Activated CD4-positive, alpha-beta T cell treated with anti-CD3 and anti-CD28 coated beads, Interleukin-2, amount 50 U/mL, for 24 hours (primary cell): ENCODE measurements around the gene CNNM2.

Source experiments
- DNase-seq, 2 donors: peaks; one replicate each; pipeline ENCODE4 v3.0.0-alpha.2; 2020; ENCODE audit warnings: low read depth in 1 of 2, low spot score in 1 of 2

CNNM2 gene

DNA sequence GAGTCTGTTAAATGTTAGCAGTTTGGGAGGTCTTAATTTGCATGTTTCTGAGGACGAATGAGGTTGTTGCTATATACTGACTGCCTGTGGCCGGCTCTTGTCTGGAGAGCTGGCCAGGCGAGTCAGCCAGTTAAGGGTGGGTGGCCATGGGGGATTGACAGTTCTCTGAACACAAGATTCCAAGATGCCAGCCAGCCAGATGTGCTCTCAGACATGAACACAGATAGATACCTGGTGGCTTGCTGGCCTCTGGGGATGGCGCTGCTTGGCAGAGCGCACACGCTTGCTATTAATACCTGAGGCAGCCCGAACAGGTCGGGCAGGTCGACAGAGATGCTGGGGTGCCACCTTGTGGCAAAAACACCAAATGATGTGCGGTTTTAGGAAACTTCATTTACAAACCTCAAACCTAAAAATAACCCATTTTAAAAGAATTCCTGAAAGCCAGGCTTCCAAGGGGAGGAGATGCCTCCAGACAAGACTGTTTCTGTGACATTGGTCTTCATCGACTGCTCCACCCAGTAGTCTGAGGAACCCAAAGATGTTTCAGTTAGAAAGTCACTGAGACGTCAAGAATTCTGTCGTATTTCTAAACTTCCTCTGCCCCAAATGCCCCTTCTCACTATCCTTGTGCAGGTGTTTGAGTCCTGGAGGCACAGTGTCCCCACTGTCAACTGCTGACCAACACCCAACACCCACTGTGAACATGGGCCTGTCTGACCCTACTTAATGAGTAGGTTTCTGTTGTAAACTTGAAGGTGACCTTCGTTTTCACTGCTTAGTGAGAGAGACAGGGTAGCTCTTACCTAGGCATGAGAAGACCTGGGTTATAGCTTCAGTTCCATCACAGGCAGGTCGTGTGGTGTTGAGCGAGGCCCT, 151.6 kb downstream of the CNNM2 start:
- DNase-seq, result peak; percentile 44 to 55

DNA sequence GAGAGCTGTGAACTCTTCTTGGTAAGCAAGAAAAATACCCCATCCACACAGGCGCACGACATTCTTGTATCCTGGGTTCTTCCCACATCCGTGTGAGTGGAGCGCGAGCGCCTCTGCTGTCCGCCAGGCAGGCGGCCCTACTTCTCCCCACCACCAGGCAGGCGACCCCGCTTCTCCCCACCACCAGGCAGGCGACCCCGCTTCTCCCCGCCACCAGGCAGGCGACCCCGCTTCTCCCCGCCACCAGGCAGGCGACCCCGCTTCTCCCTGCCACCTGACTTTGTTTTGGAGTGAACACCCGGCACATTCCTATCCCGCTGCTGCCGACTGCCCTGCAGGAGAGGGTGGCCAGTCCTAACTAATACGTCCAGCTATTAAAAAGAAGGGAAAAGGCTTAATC, 154.2 kb downstream of the CNNM2 start:
- DNase-seq, result no peak

- no peak for DNase-seq
Measured at GRCh38 chr10:103072891-103073290, 154.8 kb downstream of the CNNM2 start.

- DNase-seq, result no peak
Measured at GRCh38 chr10:103077020-103077419, 158.9 kb downstream of the CNNM2 start.

DNA sequence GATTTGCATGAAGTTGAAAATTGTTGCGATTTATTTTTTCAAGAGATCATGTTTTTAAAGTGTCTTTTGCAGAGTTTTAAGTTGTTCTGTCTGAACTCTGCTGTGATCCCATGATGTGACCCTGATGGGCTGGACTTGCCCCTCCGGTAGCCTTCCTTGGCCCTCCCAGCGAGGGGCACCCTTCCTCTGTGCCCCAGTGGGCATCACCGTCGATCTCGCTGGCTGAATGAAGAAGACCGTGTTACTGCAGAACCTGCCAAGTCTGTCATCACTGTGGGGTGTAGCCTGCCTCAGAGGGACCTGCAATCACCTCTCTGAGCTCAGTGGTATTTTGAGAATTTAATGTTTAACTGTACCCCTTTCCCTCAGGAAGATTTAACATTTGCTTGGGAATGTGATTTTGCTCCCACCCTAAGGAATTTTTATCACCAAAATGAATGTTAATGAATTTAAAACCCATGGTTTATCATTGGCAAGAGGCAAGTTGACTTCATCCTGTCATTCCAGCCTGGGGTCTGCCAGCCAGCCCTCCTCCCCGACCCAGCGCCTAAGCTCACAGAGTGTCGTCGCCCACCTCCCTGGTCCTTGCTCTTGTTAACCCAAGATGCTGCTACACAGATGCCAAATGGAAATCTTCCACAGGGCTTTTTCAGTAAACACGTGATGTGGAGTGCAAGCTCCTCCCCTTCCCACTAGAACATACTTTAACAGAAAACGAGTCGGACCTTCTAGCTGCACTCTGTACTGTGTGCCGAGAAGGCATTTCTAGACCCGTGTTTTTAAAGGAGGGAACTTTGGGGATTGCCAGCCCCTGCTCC, 159.6 kb downstream of the CNNM2 start:
- no peak for DNase-seq

- DNase-seq, result no peak
Measured at GRCh38 chr10:103078309-103078615, 160.2 kb downstream of the CNNM2 start.

- DNase-seq, result no peak
Measured at GRCh38 chr10:103078676-103079075, 160.6 kb downstream of the CNNM2 start.

DNA sequence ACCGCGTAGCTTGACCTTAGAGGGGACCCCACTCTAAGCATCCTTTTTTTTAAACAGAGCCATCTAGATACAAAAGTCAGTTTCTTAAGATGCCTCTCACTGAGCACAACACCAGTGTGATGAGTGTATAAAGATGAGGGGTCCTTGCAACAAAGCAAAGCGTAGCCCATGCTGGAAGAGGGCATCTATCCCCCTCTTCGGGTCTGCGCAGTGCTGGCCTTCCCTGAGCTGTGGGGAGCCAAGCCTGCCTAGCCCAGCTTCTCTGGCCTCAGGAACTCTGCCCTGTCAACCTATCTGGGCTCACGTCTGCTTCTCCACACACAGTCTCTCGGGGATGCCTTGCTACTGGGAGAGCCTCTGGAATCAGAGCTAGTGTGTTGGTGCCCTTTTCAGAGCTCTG, 161.0 kb downstream of the CNNM2 start:
- DNase-seq, result no peak

DNA sequence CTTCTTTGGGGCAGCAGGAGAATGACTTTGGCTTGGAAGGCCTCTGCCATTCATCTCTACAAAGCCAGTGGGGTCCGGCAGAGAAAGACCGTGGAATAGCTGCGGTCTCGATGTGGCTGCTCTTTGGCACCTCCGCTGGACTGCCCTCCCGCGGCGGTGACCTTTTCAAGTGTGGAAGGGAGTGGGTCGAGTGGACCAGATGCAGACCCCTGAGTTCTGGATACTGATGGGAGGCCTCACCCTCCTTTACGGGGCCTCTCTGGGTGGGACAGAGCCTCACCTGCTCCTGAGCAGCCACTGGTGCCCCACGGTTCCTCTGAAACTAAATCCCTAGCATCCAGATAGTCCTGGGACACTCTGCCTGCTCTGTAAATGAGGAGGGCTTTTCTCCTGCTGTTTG, 161.9 kb downstream of the CNNM2 start:
- DNase-seq, result no peak

DNA sequence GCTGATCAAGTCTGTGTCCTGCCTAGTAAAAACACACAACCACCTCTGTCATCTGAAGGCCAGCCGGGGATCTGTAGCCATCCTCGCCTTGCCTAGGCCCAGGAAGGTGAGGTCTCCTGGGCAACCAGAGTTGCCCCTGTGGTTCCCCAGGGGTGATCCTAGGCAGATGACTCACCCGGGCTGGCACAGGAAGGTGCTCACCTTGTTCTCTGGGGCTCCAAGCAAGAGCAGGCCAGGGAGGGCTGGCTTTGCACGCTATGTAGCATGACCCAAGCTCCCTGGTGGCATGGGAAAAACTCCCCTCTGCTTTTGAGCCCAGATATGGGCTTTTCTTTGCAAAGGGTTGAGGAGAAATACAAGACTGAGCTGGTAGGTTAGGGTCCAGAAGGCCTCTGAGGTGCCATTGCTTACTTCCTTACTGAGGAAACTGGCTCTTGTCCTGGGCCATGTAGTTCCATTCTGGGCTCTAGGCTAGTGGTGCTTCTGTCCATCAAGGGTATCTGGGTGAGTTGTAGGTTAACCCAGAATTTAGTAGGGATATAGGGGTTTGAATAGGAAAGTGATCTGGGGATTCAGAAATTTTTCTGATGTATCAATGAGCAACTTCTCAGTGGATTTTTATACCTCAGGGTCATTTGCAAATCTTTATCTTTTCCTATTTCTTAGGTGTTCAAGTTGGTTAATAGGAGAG, 162.9 kb downstream of the CNNM2 start:
- DNase-seq, result no peak

DNA sequence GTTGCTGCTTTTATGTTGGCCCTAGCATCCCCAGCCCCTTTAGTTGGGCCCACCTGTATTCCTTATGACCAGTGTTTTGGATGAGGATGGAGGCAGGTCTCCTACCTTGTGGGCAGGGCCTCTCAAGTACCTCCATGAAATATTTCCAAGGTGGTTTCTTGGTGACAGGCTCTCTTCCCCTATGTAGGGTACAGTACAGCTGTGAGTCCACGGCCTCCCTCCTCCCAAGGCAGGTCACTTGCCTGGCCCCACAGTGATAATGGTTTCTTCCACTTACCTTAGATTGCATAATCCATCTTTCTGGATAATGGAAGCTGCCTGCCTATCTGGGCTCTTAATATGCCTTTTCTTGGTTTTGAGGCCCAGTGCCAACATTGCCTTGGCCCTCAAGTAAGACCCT, 164.6 kb downstream of the CNNM2 start:
- DNase-seq, result no peak

DNA sequence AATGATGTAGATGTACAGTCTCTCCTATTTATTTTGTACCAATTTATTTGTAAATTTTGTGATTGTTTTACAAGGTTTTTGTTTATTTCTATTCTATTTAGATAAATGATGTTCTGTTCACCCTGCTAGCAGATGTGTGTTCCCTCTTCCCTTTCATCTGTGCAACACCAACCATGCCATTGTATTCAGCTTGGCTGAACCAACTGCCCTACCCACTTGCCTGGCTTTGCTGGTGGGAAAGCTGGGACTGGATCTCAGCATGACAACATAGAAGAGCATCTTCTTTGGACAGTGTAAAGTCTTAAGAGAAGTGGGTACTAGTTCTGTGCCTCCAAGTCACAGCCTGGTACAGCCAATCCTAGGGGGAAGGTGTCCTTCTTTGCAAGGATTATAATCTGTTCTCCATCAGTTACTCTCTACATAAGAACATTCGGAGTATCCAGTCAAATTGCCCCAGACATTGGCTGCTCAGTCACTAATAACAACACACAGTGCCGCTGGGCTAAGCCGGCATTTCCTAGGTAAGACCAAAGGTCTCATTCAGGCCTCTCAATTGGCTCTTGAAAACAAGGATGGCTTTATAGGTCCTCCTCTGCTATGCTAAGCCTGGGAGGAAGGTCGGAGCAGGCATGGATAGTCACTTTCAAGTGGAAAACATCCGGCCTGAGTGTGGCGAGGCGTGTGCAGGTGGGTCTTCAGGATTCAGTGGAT, 165.3 kb downstream of the CNNM2 start:
- no peak for DNase-seq

GRCh38 chr10:103083977-103084320, 165.9 kb downstream of the CNNM2 start:
- DNase-seq, result no peak

GRCh38 chr10:103086261-103086660, 168.2 kb downstream of the CNNM2 start:
- DNase-seq, result no peak

DNA sequence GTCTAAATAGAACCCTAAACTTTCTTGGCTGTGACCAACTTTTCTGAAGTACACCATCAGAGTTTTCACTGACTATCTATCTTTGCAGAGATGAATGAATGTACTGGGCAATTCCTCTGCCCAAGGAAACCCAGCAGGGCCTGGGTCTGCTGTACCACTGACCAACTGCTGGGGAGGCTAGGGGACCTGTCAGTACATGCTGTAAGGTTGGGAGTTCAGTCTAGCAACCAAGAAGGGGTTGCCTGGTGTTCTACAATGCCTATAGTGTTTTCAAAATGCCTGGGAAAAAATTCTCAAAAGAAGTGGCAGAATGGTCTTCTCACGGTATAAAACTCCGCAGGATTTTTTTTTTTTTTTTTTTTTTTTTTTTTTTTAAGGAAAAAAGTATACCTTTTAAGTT, 168.7 kb downstream of the CNNM2 start:
- DNase-seq, result no peak

GRCh38 chr10:103089493-103089892, 171.4 kb downstream of the CNNM2 start:
- no peak for DNase-seq

DNA sequence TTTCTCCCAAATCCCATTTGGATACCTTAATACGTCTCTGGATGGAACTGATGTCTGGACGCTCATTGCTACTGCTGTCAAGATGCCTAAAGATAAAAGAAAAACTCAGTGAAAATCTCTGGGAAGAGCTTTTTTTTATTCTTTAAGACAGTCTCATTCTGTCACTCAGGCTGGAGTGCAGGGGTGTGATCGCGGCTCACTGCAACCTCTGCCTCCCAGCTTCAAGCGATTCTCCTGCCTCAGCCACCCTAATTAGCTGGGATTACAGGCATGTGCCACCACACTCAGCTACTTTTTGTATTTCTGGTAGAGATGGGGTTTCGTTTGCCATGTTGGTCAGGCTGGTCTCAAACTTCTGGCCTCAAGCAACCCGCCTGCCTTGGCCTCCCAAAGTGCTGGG, 172.8 kb downstream of the CNNM2 start:
- DNase-seq, result no peak

DNA sequence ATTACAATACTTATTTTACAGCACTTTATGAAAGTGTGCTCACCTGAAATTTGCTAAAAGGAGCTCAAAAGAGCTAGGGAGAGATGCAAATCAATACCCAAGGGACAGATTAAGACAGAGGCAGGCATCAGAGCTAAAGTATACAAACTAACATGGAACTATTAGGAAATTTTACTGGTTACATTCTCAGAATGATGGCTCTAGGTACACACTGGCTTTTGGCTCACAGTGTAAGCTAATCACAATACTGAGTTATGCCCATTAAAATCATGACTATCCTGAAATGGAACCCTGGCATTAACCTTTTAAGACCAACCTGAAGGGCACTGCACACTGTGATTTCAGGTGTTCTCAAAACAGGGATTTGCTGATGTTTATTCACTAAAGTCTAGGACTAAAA, 176.9 kb downstream of the CNNM2 start:
- DNase-seq, result no peak

GRCh38 chr10:103096130-103096529, 178.0 kb downstream of the CNNM2 start:
- DNase-seq, result no peak

DNA sequence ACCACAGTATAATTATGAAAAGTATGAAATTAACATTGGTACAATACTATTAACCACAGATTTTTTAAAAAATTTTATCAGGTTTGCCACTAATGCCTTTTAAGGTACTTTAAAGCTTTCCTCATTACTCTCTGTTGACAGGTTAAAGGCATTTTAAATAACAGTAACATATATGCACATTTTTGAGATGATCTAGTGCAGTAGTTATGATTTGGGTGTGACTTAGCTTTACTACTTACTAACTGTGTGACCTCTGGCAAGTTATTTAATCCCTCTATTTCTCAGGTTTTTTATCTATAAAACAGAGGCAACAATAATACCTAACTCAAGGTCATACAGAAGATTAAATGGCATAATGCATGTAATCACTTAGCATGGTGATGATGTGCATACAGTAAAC, 180.1 kb downstream of the CNNM2 start:
- no peak for DNase-seq

DNA sequence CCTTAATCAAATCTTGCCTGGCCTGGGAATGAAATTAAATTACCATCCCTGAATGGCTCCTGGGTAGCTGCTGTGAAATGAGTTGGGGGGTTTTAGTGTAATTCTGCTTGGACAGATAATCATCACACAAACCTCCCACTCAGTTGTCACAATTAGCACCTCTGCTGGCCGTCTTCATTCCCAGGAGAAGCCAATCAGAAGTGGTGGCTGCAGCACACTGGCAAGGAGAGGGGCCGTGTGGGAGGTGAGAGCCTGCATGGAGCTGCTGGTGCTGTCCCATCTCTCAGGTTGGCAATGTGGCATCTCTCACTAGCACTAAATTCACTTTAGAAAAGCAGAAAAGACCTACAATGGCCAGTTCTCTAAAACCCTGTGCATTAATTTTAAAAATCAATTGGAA, 182.5 kb downstream of the CNNM2 start:
- no peak for DNase-seq
